Measurements from ENCODE around the gene TFB2M. TPM values are rescaled to one million over a fixed set of nuclear protein-coding genes. Genes with fewer than 3 reads are reported as not detected.
A peak's percentile ranks its signal among the peaks of the same experiment; 100 is the strongest.

TFB2M gene

GRCh38 chr1:246491551-246492053 lies 74.5 kb downstream of the TFB2M start:
- no peak overlapping the region for H3K27ac ChIP-seq (ENCODE audit: low read length, poor library complexity, severe bottlenecking)
- WGBS = 92% methylated on average over 7 of the region's 7 CpGs

More at GRCh38 chr1:246491551-246492053, 74.5 kb downstream of the TFB2M start:
- Histone ChIP-seq H3K27me3 (ENCODE audit: control insufficient read depth in 1 of 2, insufficient read depth in 1 of 2, low read length in 2 of 2) (no peaks in the 10 kb centered on the region), H3K79me1 (replicated peaks; ENCODE audit: low read length, poor library complexity, severe bottlenecking) (peaks cover 23% of the 10 kb centered on the region), H3K9ac (ENCODE audit: low read length) (no peak overlapping the region), H3K14ac (ENCODE audit: low read length in 2 of 2) (no peak overlapping the region), H3K18ac (ENCODE audit: low read depth in 1 of 2, low read length in 2 of 2) (no peak overlapping the region), H3K4me2 (ENCODE audit: low read length, poor library complexity, severe bottlenecking) (no peak overlapping the region), H3K36me3 (ENCODE audit: control insufficient read depth in 1 of 2, insufficient read depth in 2 of 2, low read depth in 1 of 2, low read length in 2 of 2) (no peaks in the 10 kb centered on the region), H3K4me3 (ENCODE audit: insufficient read depth in 1 of 2, low read depth in 1 of 2, low read length in 2 of 2) (no peak overlapping the region), H3K4me1 (ENCODE audit: control insufficient read depth, insufficient read depth, low read depth, low read length) (no peaks in the 10 kb centered on the region), H3K23ac (ENCODE audit: low read length in 2 of 2) (no peak overlapping the region), H2AFZ (ENCODE audit: low read depth, low read length) (no peak overlapping the region), H4K91ac (ENCODE audit: low read length) (peak overlapping the region; percentile 36), H2BK15ac (ENCODE audit: low read depth, poor library complexity, severe bottlenecking) (no peak overlapping the region), H4K8ac (ENCODE audit: low read length) (no peak overlapping the region), H3K9me3 (ENCODE audit: control insufficient read depth, low read length) (no peaks in the 10 kb centered on the region), H2BK5ac (ENCODE audit: low read depth, low read length, poor library complexity, severe bottlenecking) (no peak overlapping the region), H2BK12ac (ENCODE audit: low read length in 2 of 2) (no peak overlapping the region), H3K4ac (ENCODE audit: low read depth in 1 of 2, low read length in 2 of 2) (no peak overlapping the region), H2BK120ac (ENCODE audit: low read depth, low read length) (no peak overlapping the region), H2AK5ac (ENCODE audit: low read length, severe bottlenecking) (no peak overlapping the region)
- DNase-seq = no peak

Small RNAs within 50 kb of the gene (small RNA-seq; reads per million reads assigned to genes)
- gene AL356583.2 (ENCODE audit: low read depth) = not detected
